WTC11 (cell line): ENCODE results near the gene ZDHHC7. TPM values are rescaled to one million over a fixed set of nuclear protein-coding genes. Genes with fewer than 3 reads are reported as not detected.

Source experiments
- ATAC-seq: fragments of 200-7000 bp; cut with Tn5 transposase; 2 replicates; pipeline ENCODE4 v1.10.0; 2021; ENCODE audit warnings: mild to moderate bottlenecking, moderate library complexity
- CTCF ChIA-PET: fragments of 300-600 bp; sonication (Branson Sonifier 250); formaldehyde crosslinking; loops from one replicate; lab custom pipeline; 2021; ENCODE audit warnings: antibody characterized with exemption; lab: Charles Lee
- POLR2A ChIA-PET: fragments of 350-600 bp; sonication (Branson Sonifier 250); formaldehyde crosslinking; loops from one replicate; lab custom pipeline; 2021; ENCODE audit warnings: antibody characterized with exemption; lab: Charles Lee
- DNase-seq: peaks from one replicate; pipeline ENCODE4 v3.0.0; 2021; ENCODE audit warnings: low spot score
- H3K27ac Mint-ChIP-seq: 2 replicates; pipeline ENCODE4 v1.8.0; 2021; ENCODE audit warnings: mixed read lengths
- H3K27me3 Mint-ChIP-seq: 2 replicates; pipeline ENCODE4 v1.8.0; 2021; ENCODE audit warnings: low read depth, mild to moderate bottlenecking, moderate library complexity, mixed read lengths
- H3K36me3 Mint-ChIP-seq: 2 replicates; pipeline ENCODE4 v1.8.0; 2021; ENCODE audit warnings: mixed read lengths
- H3K4me1 Mint-ChIP-seq: 2 replicates; pipeline ENCODE4 v1.8.0; 2022; ENCODE audit warnings: mixed read lengths
- H3K4me3 Mint-ChIP-seq: 2 replicates; pipeline ENCODE4 v1.8.0; 2021; ENCODE audit warnings: mild to moderate bottlenecking, moderate library complexity, mixed read lengths
- H3K9me3 Mint-ChIP-seq: 2 replicates; pipeline ENCODE4 v1.8.0; 2021; ENCODE audit warnings: mixed read lengths
- ARID4B ChIP-seq: sonication (generic); formaldehyde crosslinking; IDR thresholded peaks from 2 replicates; pipeline ENCODE4 v1.8.0; 2023; ENCODE audit warnings: missing genetic modification reagents, mild to moderate bottlenecking, borderline replicate concordance
- E2F4 ChIP-seq: sonication (generic); formaldehyde crosslinking; IDR thresholded peaks from 2 replicates; pipeline ENCODE4 v1.8.1; 2022; ENCODE audit warnings: low read depth, mild to moderate bottlenecking, moderate library complexity, missing genetic modification reagents, borderline replicate concordance
- E2F5 ChIP-seq: sonication (generic); formaldehyde crosslinking; IDR thresholded peaks from 2 replicates; pipeline ENCODE4 v1.8.1; 2022; ENCODE audit warnings: mild to moderate bottlenecking, moderate library complexity, missing genetic modification reagents
- FOXJ3 ChIP-seq: sonication (generic); formaldehyde crosslinking; IDR thresholded peaks from 2 replicates; pipeline ENCODE4 v1.9.0; 2021; ENCODE audit warnings: missing genetic modification reagents, mild to moderate bottlenecking, borderline replicate concordance
- FOXP4 ChIP-seq: sonication (generic); formaldehyde crosslinking; IDR thresholded peaks from 2 replicates; pipeline ENCODE4 v1.8.0; 2022; ENCODE audit warnings: mild to moderate bottlenecking, missing genetic modification reagents
- GRHL2 ChIP-seq: fragments of 250-450 bp; sonication (Bioruptor Pico); IDR thresholded peaks from 2 replicates; pipeline ENCODE4 v1.8.0; 2022; ENCODE audit warnings: mild to moderate bottlenecking, moderate library complexity; ENCODE audit not compliant: insufficient replicate concordance, severe bottlenecking
- IRF1 ChIP-seq: sonication (generic); formaldehyde crosslinking; IDR thresholded peaks from 2 replicates; pipeline ENCODE4 v1.8.0; 2023; ENCODE audit warnings: missing genetic modification reagents
- MAX ChIP-seq: sonication (generic); formaldehyde crosslinking; IDR thresholded peaks from 2 replicates; pipeline ENCODE4 v1.8.0; 2022; ENCODE audit warnings: mild to moderate bottlenecking, missing genetic modification reagents
- NR1H2 ChIP-seq: sonication (generic); formaldehyde crosslinking; IDR thresholded peaks from 2 replicates; pipeline ENCODE4 v1.9.0; 2021; ENCODE audit warnings: mild to moderate bottlenecking, moderate library complexity, missing genetic modification reagents
- OVOL2 ChIP-seq: fragments of 250-450 bp; sonication (Bioruptor Pico); IDR thresholded peaks from 2 replicates; pipeline ENCODE4 v1.9.0; 2021; ENCODE audit warnings: mild to moderate bottlenecking, borderline replicate concordance
- SMAD3 ChIP-seq: sonication (generic); formaldehyde crosslinking; IDR thresholded peaks from 2 replicates; pipeline ENCODE4 v1.8.0; 2022; ENCODE audit warnings: missing genetic modification reagents, mild to moderate bottlenecking, borderline replicate concordance
- SP1 ChIP-seq: sonication (generic); formaldehyde crosslinking; conservative IDR thresholded peaks from 2 replicates; pipeline ENCODE4 v1.8.1; 2022; ENCODE audit warnings: missing genetic modification reagents
- TEAD4 ChIP-seq: sonication (generic); formaldehyde crosslinking; IDR thresholded peaks from 2 replicates; pipeline ENCODE4 v1.8.0; 2022; ENCODE audit warnings: mild to moderate bottlenecking, missing genetic modification reagents
- USF2 ChIP-seq: sonication (generic); formaldehyde crosslinking; IDR thresholded peaks from 2 replicates; pipeline ENCODE4 v1.8.1; 2023; ENCODE audit warnings: mild to moderate bottlenecking, missing genetic modification reagents, moderate library complexity
- ZBTB43 ChIP-seq: sonication (generic); formaldehyde crosslinking; IDR thresholded peaks from 2 replicates; pipeline ENCODE4 v1.8.1; 2023; ENCODE audit warnings: mild to moderate bottlenecking, missing genetic modification reagents
- ZNF121 ChIP-seq: sonication (generic); formaldehyde crosslinking; IDR thresholded peaks from 2 replicates; pipeline ENCODE4 v1.8.0; 2023; ENCODE audit warnings: missing genetic modification reagents
- ZNF138 ChIP-seq: sonication (generic); formaldehyde crosslinking; conservative IDR thresholded peaks from 2 replicates; pipeline ENCODE4 v1.8.1; 2022; ENCODE audit warnings: mild to moderate bottlenecking, moderate library complexity, missing genetic modification reagents
- total RNA-seq: library from RNA; stranded (reverse); gene quantifications from 3 replicates; pipeline ENCODE4 v1.2.3, GENCODE V29; 2021

ZDHHC7 gene
- total RNA-seq, 1 experiment from 2014 or later, result 38.7 TPM

- TF ChIP-seq ARID4B (CRISPR knock-in tag), result no peak
- no peak for TF ChIP-seq IRF1 (CRISPR knock-in tag)
- no peak for TF ChIP-seq E2F4 (CRISPR knock-in tag)
- no peak for TF ChIP-seq SMAD3
- no peak for TF ChIP-seq GRHL2
- TF ChIP-seq USF2 (CRISPR knock-in tag), result no peak
- no peak for TF ChIP-seq ZNF138
- no peak for TF ChIP-seq NR1H2
- TF ChIP-seq FOXP4 (CRISPR knock-in tag), result no peak
- no peak for TF ChIP-seq OVOL2 (CRISPR knock-in tag)
- no peak for TF ChIP-seq FOXJ3 (CRISPR knock-in tag)
- TF ChIP-seq E2F5 (CRISPR knock-in tag), result no peak
- TF ChIP-seq MAX, result no peak
- no peak for TF ChIP-seq ZNF121
Observed at GRCh38 chr16:84949772-84950436, 61.4 kb downstream of the ZDHHC7 start (continued).

- Mint-ChIP-seq H3K9me3 (0 out of 2 replicates have a peak, but pooled peaks cover 6% of the 10 kb centered on the region), H3K27me3 (no peaks in the 10 kb centered on the region), H3K4me3 (no peak overlapping the region), H3K27ac (no peak overlapping the region), H3K36me3 (no peaks in the 10 kb centered on the region), H3K4me1 (no peaks in the 10 kb centered on the region)
- DNase-seq (no peak), ATAC-seq (no peak)
- ChIA-PET POLR2A (no interaction called here), CTCF (interaction anchor here (1.3 to 7.0 kb wide), 2 partner anchors 22 to 24 kb away, joined by 7 to 139 read pairs; no protein-coding TSS in a partner anchor)
- no peak for TF ChIP-seq E2F5 (CRISPR knock-in tag)
- TF ChIP-seq OVOL2 (CRISPR knock-in tag), result no peak
- no peak for TF ChIP-seq ZBTB43 (CRISPR knock-in tag)
- TF ChIP-seq TEAD4 (CRISPR knock-in tag), result no peak
- no peak for TF ChIP-seq SP1
- no peak for TF ChIP-seq MAX
Observed at GRCh38 chr16:84948851-84949610, 62.3 kb downstream of the ZDHHC7 start.
